HTERT RPE-1 (cell line): Measurements from ENCODE around the gene GLOD5.

Experiments
- in situ Hi-C: fragments of 300-500 bp; cut with MboI; formaldehyde crosslinking; loops from 4 replicates; pipeline ENCODE4 v1.14.3; 2020; ENCODE audit warnings: low sequenced_read_pairs

The GLOD5 gene

GRCh38 chrX:48761674-48762471 is at the start of gene GLOD5:
Gene GLOD5, plus strand, starts transcription at chrX:48761747. Its CDS starts 44 bp downstream, at chrX:48761791.
- in situ Hi-C loops, result no loop called here

- in situ Hi-C loops, result no loop called here
Observed at GRCh38 chrX:48711929-48712505, 49.5 kb upstream of the GLOD5 start.

GRCh38 chrX:48713847-48714246 is 47.7 kb upstream of the GLOD5 start:
- in situ Hi-C loops, result no loop called here

GRCh38 chrX:48714573-48714972 is 47.0 kb upstream of the GLOD5 start:
- in situ Hi-C loops, result no loop called here

GRCh38 chrX:48715072-48715471 is 46.5 kb upstream of the GLOD5 start:
- in situ Hi-C loops, result no loop called here

- in situ Hi-C loops, result no loop called here
Observed at GRCh38 chrX:48715876-48716502, 45.6 kb upstream of the GLOD5 start.

- in situ Hi-C loops, result no loop called here
Observed at GRCh38 chrX:48719958-48720357, 41.6 kb upstream of the GLOD5 start.

GRCh38 chrX:48720577-48721250 is 40.8 kb upstream of the GLOD5 start:
- in situ Hi-C loops, result no loop called here

- in situ Hi-C loops, result no loop called here
Observed at GRCh38 chrX:48721916-48722315, 39.6 kb upstream of the GLOD5 start.

GRCh38 chrX:48726596-48726995 is 35.0 kb upstream of the GLOD5 start:
- in situ Hi-C loops, result no loop called here

GRCh38 chrX:48728653-48729052 is 32.9 kb upstream of the GLOD5 start:
- in situ Hi-C loops, result no loop called here

GRCh38 chrX:48736303-48736702 is 25.2 kb upstream of the GLOD5 start:
- in situ Hi-C loops, result no loop called here

- in situ Hi-C loops, result no loop called here
Observed at GRCh38 chrX:48736878-48737212, 24.7 kb upstream of the GLOD5 start.

GRCh38 chrX:48737213-48737938 is 24.2 kb upstream of the GLOD5 start:
- in situ Hi-C loops, result no loop called here

GRCh38 chrX:48737940-48738339 is 23.6 kb upstream of the GLOD5 start:
- in situ Hi-C loops, result no loop called here

GRCh38 chrX:48741834-48742233 is 19.7 kb upstream of the GLOD5 start:
- in situ Hi-C loops, result no loop called here

GRCh38 chrX:48745222-48745621 is 16.3 kb upstream of the GLOD5 start:
- in situ Hi-C loops, result no loop called here

- in situ Hi-C loops, result no loop called here
Observed at GRCh38 chrX:48747415-48748016, 14.0 kb upstream of the GLOD5 start.

- in situ Hi-C loops, result no loop called here
Observed at GRCh38 chrX:48749182-48749581, 12.4 kb upstream of the GLOD5 start.

- in situ Hi-C loops, result no loop called here
Observed at GRCh38 chrX:48751343-48751742, 10.2 kb upstream of the GLOD5 start.

- in situ Hi-C loops, result no loop called here
Observed at GRCh38 chrX:48752498-48752897, 9.0 kb upstream of the GLOD5 start.
